Stimulated activated CD4-positive, alpha-beta T cell treated with anti-CD3 and anti-CD28 coated beads, Interleukin-1b, Interleukin-23, amount 100 ng/mL, for 48 hours (primary cell): ENCODE data around the gene GAPDHS.
A peak's percentile ranks its signal among the peaks of the same experiment; 100 is the strongest.

Experiments
- DNase-seq: peaks from one replicate; pipeline ENCODE4 v3.0.0-alpha.2; 2020

The GAPDHS gene

DNA sequence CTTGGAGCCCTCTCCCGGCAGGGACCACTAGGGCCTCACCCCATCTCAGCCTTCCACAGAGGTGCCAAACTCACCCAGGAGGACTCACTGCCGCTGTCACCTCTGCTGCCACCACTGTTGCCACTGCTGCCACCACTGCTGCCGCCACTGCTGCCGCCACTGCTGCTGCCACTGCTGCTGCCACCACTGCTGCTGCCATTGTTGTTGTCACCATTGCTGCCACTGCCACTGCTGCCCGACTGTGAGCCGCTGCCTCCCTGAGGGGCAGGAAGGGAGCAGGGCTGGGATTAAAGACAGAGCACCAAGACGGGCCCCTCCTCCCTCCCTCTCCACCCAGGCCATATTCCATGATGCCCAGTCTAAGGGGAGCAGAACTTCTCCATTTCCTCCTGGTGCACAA, 21.9 kb upstream of the GAPDHS start:
- DNase-seq, result no peak

DNA sequence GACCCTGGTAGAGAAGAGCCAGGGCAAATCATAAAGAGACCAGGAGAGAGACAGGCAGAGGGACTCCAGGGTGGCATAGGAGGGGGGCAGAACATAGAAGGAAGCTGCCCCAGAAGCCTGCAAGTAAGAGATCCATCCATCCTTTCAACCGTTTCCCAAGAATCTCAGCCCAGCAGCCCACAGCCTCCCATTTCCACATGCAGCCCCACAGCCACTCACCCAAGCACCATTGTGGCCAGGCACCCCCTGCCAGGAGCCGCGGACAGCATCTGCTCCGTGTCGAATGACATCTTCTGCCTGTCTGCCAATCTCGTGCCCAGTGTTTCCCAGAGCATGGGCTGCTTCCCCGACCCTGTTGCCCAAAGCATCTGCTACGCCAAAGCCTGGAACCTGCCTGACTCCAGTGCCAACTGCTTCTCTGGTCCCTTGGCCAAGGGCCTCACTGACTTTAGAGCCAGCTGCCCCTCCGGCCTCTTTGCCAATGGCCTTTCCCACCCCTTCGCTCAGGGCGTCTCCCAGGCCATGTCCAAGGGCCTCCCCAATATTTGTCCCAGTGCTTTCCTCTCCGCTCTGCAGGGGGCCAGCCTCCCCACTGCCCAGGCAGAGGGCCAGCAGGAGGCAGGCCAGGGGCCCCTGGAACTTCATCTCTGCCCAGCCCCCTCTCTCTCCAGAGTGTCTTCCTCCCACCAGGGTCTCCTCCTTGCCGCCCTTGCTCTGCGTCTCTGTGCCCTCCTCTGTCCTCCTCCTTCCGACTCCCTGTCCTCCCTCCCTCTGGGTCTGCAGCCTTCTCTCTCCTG, 20.2 kb upstream of the GAPDHS start:
- DNase-seq, result no peak

DNA sequence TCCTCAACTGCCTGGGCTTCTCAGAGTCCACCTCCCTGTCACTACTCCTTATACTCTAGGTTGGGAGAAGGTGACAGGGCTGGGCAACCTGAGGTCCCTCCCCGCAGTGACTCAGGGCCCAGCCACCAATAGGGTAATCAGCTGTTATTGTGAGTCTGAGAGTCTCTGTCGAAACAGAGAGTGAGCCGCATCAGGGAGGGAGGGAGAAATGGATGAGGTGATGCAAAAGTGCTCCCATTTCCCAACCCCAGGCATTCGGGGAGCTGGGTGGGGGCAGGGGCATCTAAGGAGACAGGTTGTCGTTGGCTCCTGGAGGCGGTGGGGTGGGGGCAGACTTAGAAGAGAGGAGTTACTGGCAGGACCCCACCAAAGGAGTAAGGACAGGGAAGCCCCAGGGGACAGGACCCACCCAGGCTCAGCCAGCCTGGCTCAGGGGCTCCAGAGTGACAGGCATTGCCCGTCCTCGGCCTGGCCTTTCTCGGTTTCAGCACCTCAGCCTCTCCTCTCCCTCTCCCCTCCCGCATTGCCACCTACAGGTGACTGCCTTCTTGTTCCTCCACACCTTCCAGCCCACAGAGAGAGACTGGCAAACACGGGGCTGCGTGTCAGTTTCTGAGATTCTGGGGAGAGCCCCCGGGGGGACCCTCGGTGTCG, 19.5 kb upstream of the GAPDHS start, which contains the start of gene DMKN:
Gene DMKN, minus strand, starts transcription at position 22 of the 654 bp plus-strand sequence. CDS start 174 bp downstream, outside the sequence.
- no peak for DNase-seq

DNA sequence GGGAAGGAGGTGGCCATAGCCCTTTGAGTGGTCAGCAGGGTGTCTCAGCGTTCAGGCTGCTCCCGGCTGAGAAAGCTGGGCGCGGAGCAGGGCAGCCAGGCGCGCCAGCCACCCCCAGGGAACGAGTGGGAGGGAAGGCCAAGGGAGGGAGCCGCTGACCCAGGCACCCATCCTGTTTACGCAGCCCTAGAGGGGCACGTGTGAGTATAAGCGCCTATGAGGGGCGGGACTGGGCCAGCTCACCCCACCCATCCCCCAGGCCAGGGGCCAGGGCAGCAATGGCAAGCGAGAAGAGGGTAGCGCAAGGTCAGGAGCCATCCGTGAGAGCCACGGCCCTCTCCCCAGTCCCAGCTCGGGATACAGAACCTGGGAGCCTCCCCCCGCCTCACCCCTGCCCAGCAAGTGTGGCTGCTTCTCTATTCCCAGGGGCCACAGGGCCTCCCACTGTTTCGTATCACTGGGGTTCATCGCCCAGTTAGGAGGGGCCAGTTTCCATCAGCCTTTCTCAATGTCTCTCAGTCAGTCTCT, 18.9 kb upstream of the GAPDHS start:
- DNase-seq, result no peak

DNA sequence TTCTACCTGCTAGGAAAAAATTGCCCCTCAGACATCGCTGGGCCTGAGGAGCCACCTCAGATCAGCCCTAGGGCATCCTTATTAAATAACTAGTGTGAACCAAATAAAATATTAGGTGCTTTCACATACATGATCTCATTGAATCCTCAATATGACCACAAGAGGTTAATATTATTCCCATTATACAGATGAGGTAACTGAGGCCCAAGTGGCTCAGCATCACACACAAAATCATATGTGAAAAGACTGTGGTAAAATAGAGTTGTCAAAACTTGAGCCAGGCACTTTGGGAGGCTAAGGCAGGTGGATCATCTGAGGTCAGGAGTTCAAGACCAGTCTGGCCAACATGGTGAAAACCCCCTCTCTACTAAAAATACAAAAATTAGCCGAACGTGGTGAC, 16.9 kb upstream of the GAPDHS start:
- no peak for DNase-seq

DNA sequence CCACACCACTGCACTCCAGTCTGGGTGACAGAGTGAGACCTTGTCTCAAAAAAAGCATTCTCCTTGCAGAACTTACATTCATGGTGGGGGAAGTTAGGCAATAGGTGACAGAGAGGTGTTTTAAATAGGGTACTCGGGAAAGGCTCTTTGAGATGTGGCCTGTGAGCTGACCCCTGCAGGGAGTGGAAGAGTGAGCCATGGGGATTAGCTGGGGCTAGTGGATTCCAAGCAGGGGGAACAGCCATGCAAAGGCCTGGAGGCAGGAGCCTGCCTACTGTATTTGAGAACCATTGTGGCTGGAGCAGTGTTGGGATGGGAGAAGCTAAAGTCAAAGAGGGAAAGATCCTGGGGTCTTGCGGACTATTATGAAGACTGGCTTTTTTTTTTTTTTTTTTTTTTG, 15.9 kb upstream of the GAPDHS start:
- no peak for DNase-seq

DNA sequence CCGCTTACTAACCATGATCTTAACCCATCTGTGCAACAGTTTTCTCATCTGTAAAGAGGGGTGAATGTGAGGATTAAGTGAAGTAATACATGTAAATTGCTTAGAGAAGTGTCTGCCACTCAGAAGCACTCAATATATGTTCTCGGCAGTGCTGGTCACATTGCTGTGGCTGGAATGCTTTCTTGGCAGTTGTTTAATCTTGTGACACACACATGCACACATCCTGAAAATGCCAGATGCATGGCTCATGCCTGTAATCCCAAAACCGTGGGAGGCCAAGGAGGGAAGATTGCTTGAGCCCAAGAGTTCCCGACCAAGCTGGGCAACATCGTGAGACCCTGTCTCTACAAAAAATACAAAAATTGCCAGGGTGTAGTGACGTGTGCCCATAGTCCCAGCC, 14.9 kb upstream of the GAPDHS start:
- no peak for DNase-seq

DNA sequence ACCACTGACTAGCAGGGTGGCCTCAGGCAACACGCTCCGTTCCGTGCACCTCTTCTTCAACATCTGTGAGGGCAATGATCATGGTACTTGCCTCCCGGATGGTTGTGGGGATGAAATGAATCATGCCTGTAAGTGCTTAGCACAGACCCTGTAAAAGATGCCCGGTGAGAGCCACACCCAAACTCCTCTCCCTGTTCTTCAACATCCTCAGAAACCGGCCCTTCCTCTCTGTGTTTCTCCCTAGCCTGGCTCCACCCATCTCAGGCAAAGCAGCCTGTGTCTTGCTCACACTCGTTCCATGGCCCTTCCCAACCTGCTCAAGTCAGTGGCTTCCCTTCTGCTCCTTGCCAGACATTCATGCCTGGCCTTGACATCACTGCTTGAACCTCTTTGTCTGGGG, 14.0 kb upstream of the GAPDHS start:
- no peak for DNase-seq

DNA sequence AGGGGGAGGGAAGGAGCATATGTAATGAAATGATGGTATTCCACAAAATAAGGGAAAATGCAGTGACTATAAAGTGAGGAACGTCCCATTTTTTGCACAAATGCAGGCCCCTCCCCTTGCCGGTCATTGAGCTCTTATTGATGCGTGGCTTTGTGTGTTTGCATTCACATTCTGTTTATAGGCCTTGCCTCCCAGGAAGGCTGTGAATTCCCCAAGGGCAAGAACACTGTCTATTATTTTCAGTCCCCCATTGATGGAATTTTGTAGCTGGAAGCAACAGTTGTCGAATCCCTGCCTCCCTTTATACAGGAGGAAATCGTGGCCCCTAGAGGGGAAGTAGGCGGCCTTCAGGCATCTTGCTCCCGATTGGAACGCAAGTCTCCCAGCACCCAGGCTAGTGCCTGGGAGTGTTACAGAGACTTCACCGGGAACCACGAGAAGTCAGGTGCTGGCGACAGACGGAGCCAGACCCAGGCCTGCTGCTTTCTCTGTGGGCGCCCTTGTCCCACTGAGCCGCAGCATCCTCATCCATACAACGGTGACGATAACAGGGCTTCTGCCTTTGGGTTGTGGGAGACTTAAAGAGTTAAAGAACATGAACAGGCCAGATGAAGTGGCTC, 12.0 kb upstream of the GAPDHS start:
- no peak for DNase-seq

DNA sequence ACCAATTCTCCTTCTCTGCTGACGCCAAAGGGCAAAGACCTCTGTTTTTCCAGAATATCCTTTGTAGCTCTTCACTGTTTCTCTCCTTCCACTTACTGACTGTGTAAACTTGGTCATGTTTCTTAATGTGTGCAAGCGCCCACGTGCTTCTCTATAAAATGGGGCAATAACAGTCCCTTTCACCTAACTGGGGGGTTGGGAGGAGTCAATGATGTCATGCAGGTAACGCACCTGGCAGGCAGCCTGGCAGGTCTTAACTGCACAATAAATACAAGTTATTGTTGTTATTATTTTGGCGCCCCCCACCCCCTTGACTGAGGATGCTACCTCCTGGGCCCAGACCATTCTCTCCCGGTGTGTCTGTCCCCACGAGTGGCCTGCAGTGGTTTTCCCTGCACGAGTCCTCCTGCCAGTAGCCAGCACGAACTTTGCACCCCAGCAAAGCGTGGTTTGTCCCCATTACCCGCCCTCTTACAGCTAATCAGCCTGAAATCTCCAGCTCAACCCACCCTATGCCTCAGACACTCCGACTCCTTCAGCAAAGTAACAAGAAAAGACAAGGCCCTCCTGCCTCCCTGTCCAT, 10.4 kb upstream of the GAPDHS start:
- DNase-seq, result no peak

DNA sequence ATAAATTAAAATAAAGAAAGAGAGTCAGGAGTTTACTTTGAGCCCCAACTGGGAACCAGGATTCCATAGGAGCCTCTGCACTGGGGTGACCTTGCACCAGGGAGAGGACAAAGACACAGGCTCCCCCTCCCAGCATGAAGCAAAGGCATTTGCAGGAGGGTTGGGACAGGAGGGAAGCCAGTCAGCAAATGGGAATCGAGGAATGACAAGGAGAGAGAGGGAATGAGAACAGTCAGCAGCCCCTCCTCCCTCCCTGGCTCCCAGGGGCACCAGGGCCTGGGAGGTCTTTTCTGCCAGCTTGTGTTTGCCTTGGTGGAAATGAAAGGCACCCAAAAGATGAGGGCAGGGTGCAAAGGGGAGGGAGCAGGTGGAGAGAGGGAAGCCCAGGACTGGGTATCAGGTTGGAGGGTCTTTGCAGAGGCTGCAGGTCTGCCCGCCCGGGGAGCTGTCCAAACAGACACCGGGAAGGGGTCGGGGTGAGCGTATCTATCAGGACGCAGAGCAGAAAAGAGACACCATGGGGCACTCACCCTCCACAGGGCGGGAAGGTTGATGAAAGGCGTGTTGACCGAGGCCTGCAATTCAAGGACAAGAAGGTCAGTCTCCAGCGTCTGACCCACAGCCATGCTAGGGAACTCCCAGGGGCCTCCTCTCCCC, 8.9 kb upstream of the GAPDHS start:
- no peak for DNase-seq

DNA sequence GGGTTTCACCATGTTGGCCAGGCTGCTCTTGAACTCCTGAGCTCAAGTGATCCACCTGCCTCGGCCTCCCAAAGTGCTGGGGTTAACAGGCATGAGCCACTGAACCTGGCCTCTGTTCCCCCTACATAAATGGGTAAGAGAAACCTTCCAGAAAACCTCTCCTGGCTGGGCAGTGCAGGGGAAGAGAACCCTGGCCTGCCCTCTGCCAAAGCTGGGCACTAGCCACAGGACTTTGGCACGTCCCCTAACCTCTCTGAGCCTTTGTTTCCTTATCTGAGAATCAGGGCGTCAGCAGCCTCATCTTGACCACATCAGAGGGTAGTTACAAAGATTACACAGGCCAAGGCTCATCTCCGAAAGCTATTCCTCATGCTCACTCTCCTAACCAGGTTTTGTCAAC, 7.4 kb upstream of the GAPDHS start:
- DNase-seq, result no peak

DNA sequence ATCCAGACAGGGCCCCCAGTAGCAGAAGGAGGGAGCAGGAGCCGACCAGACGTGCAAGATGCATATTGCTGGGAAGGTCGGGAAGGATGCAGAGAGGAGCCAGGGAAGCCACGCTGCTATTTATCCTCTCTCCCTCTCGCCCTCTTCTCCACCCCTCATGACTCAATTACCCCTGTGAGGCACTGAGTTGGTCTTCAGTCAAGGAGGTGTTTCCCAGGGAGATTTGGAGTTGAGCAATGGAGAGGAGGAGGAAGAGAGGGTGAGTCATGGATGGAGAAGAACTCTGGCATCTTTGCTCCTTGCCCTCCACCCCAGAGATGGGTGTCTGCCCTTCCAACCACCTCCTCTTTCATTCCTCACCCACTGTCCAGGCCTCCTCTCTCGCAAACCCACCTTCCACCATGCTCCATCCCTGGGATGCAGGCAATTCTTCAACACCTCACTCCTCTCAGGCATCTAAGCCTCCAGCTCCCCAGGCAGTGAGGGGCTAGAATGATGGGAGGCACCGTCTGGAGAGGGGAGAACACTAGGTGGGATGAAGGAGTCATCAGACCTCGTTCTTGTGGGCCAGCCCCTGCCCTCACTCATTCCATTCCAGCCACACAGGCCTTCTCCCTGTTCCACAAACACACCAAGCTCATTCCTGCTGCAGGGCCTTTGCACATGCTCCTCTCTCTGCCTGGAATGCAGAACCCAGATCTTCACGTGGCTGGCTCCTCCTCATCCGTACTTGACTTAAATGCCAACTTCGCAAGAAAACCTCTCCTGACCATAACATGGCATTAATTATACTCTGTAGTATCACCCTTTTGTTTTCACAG, 4.8 kb upstream of the GAPDHS start, which contains the start of gene SBSN:
Gene SBSN, minus strand, starts transcription at position 94 of the 821 bp plus-strand sequence. Its CDS starts 30 bp downstream, at position 64.
- DNase-seq, result no peak

DNA sequence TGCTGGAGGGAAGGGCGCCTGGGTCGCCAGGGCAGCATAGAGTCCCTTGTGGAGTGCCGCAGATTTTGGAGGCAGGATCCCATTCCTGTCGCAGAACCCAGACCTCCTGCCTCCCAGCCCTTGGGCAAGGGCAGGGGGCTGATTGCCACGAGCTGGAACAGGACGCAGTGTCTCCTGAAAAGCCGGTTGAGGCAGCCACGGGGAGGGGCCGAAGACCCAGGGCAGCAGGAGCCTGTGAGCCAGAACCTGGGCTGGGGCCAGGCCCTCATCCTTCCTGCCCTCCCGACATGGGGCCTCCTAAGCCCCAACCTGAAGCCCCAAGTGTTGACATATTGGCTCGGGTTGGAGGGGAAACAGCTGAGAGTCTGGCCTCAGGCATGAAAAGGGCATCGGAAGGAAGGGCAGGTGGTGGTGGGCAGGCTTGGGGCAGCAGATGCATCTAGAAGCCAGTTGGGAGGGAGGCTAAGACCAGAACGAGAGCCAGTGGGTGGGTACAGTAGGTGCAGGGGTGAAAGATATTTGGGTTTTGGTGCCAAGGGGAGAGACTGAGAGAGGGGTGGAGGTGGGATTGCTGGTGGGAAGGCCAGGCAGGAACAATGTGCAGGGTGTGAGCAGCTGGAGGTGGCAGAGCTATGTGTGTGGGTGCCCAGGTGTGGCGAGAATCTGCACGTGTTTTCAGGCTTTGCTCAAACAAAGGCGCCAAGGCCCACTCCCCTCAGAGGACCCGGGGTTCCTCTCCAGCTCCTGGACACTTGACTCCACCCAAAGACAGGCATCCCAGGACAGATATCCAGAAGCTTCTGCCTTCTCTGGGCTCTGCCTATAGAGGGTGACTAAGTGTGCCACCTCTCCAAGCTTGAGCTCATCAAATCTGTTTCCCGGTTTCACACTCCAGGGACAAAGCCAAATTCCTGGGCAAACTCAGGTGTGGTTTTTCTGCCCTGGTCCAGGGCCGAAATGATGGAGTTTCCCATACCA, 3.7 kb upstream of the GAPDHS start:
- DNase-seq, result no peak

DNA sequence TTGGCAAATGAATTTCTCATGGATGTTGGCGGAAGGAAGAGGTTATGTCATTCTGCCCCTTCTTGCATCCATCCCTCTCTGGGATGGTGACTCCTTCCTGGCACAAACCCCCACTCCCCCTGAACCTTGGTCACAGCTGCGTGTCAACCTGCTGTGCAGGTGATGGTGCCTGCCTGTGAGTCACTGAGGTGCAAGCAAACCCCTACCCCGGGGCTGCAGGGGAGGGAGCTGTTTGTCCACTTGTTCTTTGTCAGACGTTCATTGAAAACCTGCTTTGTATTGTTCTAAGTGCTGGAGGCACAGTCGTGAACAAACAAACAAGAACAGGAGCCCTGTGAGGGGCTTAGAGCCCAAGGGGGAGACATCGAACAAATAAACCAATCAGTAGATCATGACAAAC, 2.0 kb upstream of the GAPDHS start:
- DNase-seq, result no peak

DNA sequence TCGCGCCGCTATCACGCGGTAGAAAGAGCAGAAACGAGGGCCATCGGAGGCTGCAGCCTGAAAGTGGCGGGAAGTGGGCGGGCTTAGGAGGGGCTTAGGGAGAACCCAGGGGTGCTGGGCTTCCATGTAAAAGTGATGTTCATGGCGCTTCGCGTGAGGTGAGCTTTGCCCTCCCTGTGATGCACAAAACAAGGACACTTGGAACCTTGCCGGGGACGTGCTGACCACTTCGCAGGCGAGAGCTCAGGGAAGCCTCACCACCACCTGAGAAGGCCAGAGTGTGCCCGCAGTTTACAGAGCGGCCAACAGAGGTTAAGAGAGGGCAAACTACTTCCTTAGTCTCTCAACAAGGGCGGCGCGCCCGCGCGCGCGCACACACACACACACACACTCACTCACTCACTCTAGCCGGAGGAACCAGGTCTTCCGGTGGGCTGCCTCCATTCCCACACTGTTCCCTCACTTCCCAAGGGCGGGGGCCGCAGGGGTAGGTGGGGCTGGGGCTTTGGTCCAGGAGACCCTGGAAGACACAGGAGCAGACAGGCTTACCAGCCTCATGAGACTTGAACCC, 651 bp downstream of the GAPDHS start:
- peak; percentile 25 for DNase-seq

DNA sequence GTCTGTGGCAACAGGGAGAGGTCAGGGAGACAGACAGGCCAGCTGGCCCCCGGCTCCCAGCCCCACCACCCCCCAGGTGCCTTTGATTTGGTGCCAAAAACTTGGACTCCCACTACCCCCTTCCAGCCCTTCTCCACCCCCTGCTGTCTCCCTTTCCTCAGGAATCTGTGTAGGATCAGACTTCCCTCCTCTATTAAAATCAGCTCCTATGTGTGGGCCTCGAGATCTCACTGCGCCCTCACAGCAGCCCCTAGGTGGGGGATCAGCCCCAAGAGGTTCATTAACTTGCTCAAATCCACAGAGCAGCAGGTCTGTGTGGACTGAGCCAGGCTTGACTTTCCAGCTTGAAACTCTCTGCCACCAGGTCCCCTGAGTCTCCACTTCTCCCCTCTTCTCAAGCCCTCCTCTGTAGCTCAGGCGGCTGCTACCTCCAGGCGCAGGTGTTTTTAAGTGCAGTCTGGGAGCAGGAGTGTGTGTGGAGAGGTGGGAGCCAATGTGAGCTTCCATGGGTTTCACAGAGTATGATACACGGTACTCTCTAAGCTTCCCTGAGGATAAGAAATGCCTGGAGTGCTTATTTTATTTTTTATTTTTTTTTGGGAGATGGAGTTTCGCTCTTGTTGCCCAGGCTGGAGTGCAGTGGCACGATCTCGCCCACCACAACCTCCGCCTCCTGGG, 1.7 kb downstream of the GAPDHS start:
- DNase-seq, result no peak

DNA sequence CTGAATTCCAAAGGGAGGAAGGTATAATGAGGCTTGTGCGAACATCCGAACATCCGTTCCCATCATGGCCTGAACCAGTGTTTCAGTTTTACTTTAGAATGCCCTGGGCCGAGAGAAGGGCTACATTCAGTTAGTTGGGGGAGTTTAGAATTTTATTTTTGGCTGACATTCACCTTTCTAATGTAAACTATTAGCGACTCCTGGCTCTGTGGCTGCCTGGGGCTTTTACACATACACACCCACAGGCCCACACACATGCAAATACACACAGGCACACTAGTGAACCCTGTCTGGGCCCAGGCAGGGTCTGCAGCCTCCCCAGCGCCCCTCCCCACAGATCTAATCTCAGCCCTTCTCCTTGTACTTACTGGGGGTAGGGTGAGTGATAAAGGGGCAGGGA, 6.1 kb downstream of the GAPDHS start:
- DNase-seq, result no peak

DNA sequence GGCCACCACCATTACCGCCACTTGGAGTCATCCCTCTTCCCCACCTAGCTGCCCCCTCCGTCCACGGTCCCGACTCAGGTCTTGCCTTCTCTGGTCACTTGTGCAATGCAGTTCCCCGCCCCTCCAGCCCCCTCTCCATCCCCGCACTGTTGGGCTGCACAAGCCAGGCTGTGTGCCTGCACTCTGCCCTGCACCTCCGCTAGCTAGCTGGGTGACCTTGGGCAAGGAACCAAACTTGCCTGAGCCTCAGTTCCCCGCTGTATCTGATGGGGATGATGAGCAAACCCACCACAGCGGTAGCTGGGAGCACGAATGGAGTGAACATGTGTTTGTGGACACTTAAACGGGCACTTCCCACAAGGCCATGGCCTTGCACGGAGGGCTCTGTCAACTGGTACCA, 6.6 kb downstream of the GAPDHS start:
- DNase-seq, result no peak
